Suppressor macrophage (primary cell): ENCODE data around the gene CAMK2D.

ENCODE experiments used
- DNase-seq, 4 experiments: peaks; one replicate each; pipeline ENCODE4 v3.0.0-alpha.2; 2020 to 2022

The CAMK2D gene

GRCh38 chr4:113522433-113522832 lies 239.1 kb downstream of the CAMK2D start:
- no peak for DNase-seq

GRCh38 chr4:113513382-113513781 lies 248.2 kb downstream of the CAMK2D start:
- no peak for DNase-seq

GRCh38 chr4:113512880-113513279 lies 248.7 kb downstream of the CAMK2D start:
- DNase-seq, result no peak

GRCh38 chr4:113511944-113512343 lies 249.6 kb downstream of the CAMK2D start:
- no peak for DNase-seq

- no peak for DNase-seq
These were observed 251.7 kb downstream of the CAMK2D start for GRCh38 chr4:113509851-113510250.

- no peak for DNase-seq
These were observed 256.5 kb downstream of the CAMK2D start for GRCh38 chr4:113505044-113505443.

- no peak for DNase-seq
These were observed 257.1 kb downstream of the CAMK2D start for GRCh38 chr4:113504422-113504821.

- DNase-seq, result no peak
These were observed 257.8 kb downstream of the CAMK2D start for GRCh38 chr4:113503691-113504090.

GRCh38 chr4:113502906-113503305 lies 258.6 kb downstream of the CAMK2D start:
- DNase-seq, result no peak

- DNase-seq, result peak in 1 of 4 experiments; percentile 4
These were observed 259.1 kb downstream of the CAMK2D start for GRCh38 chr4:113502476-113502875.

GRCh38 chr4:113500424-113500823 lies 261.1 kb downstream of the CAMK2D start:
- no peak for DNase-seq

- no peak for DNase-seq
These were observed 261.8 kb downstream of the CAMK2D start for GRCh38 chr4:113499696-113500095.

GRCh38 chr4:113499166-113499565 lies 262.4 kb downstream of the CAMK2D start:
- DNase-seq, result no peak

- DNase-seq, result no peak
These were observed 264.2 kb downstream of the CAMK2D start for GRCh38 chr4:113497154-113497884.

GRCh38 chr4:113496698-113497097 lies 264.8 kb downstream of the CAMK2D start:
- DNase-seq, result no peak

- DNase-seq, result no peak
These were observed 265.7 kb downstream of the CAMK2D start for GRCh38 chr4:113495790-113496189.

GRCh38 chr4:113483131-113483530 lies 278.4 kb downstream of the CAMK2D start:
- no peak for DNase-seq

GRCh38 chr4:113482325-113482724 lies 279.2 kb downstream of the CAMK2D start:
- DNase-seq, result no peak

GRCh38 chr4:113481820-113482219 lies 279.7 kb downstream of the CAMK2D start:
- no peak for DNase-seq

- DNase-seq, result no peak
These were observed 281.4 kb downstream of the CAMK2D start for GRCh38 chr4:113480109-113480508.

GRCh38 chr4:113478032-113478431 lies 283.5 kb downstream of the CAMK2D start:
- DNase-seq, result peak in 1 of 4 experiments; percentile 6

GRCh38 chr4:113476800-113477199 lies 284.7 kb downstream of the CAMK2D start:
- peak in 1 of 4 experiments; percentile 10 for DNase-seq

- DNase-seq, result peak in 2 of 4 experiments; percentile 45 to 46
These were observed 287.5 kb downstream of the CAMK2D start for GRCh38 chr4:113474017-113474416.

- peak in 1 of 4 experiments; percentile 17 for DNase-seq
These were observed 288.7 kb downstream of the CAMK2D start for GRCh38 chr4:113472864-113473263.
